Neural progenitor cell (in vitro differentiated cells): Measurements from ENCODE around the gene CACNG5.

Experiments used
- EZH2 ChIP-seq: fragments of 200-600 bp; sonication (generic); IDR thresholded peaks from 2 replicates; pipeline ENCODE4 v1.6.1; 2017; ENCODE audit warnings: antibody characterized with exemption, mild to moderate bottlenecking, moderate library complexity
- TF ChIP-seq, protein P1 (sequence below): fragments of 200-600 bp; sonication (generic); IDR thresholded peaks from 2 replicates; pipeline ENCODE4 v1.5.1; 2017; ENCODE audit warnings: antibody characterized with exemption, mild to moderate bottlenecking

DNA sequence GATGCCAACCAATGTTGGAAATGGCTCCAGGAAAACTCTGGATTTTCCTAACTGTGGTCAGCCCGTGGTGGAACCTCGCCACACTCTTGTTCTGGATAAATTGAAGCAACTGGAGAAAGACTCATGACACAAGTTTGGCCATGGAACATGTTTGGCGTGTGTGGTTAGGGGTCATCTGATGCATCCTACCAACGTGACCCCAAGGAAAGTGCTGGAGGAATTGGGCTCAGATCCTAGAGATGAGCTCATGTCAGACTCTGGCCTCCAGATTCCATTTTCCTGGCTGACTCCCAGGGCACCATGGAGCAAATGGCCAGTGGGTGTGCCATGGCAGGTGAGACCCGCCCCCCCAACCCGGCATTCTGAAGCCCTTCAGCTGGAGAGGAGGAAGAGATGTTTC, 58.5 kb downstream of the CACNG5 start:
- TF ChIP-seq EZH2, result no peak
- TF ChIP-seq, protein P1, sequence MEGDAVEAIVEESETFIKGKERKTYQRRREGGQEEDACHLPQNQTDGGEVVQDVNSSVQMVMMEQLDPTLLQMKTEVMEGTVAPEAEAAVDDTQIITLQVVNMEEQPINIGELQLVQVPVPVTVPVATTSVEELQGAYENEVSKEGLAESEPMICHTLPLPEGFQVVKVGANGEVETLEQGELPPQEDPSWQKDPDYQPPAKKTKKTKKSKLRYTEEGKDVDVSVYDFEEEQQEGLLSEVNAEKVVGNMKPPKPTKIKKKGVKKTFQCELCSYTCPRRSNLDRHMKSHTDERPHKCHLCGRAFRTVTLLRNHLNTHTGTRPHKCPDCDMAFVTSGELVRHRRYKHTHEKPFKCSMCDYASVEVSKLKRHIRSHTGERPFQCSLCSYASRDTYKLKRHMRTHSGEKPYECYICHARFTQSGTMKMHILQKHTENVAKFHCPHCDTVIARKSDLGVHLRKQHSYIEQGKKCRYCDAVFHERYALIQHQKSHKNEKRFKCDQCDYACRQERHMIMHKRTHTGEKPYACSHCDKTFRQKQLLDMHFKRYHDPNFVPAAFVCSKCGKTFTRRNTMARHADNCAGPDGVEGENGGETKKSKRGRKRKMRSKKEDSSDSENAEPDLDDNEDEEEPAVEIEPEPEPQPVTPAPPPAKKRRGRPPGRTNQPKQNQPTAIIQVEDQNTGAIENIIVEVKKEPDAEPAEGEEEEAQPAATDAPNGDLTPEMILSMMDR, result no peak
